NCI-H1694 treated with DMSO at 0.1 percent for 48 hours (cell line): ENCODE measurements around the gene AMBRA1.

Experiments
- DNase-seq: peaks from one replicate; lab custom pipeline; 2025; lab: John Stamatoyannopoulos, UW

AMBRA1 gene

GRCh38 chr11:46438211-46438610 is 155.6 kb downstream of the AMBRA1 start:
- peak; percentile 27 for DNase-seq

GRCh38 chr11:46437122-46437689 is 156.6 kb downstream of the AMBRA1 start:
- DNase-seq: no peak

- no peak for DNase-seq
Observed at GRCh38 chr11:46436113-46436512, 157.7 kb downstream of the AMBRA1 start.

- DNase-seq: peak; percentile 3
Observed at GRCh38 chr11:46435679-46436078, 158.1 kb downstream of the AMBRA1 start.

- no peak for DNase-seq
Observed at GRCh38 chr11:46431211-46431610, 162.6 kb downstream of the AMBRA1 start.

GRCh38 chr11:46429717-46430116 is 164.1 kb downstream of the AMBRA1 start:
- DNase-seq: no peak

GRCh38 chr11:46427364-46427763 is 166.5 kb downstream of the AMBRA1 start:
- DNase-seq: no peak

GRCh38 chr11:46426233-46426991 is 167.4 kb downstream of the AMBRA1 start:
- no peak for DNase-seq

GRCh38 chr11:46422588-46422987 is 171.2 kb downstream of the AMBRA1 start:
- DNase-seq: no peak

- DNase-seq: no peak
Observed at GRCh38 chr11:46421257-46421880, 172.5 kb downstream of the AMBRA1 start.

- no peak for DNase-seq
Observed at GRCh38 chr11:46420513-46420912, 173.3 kb downstream of the AMBRA1 start.

GRCh38 chr11:46418751-46419150 is 175.1 kb downstream of the AMBRA1 start:
- DNase-seq: no peak

GRCh38 chr11:46417711-46418110 is 176.1 kb downstream of the AMBRA1 start:
- DNase-seq: no peak

GRCh38 chr11:46414879-46415278 is 178.9 kb downstream of the AMBRA1 start:
- DNase-seq: no peak

GRCh38 chr11:46414466-46414796 is 179.4 kb downstream of the AMBRA1 start:
- DNase-seq: no peak

GRCh38 chr11:46413760-46414465 is 179.9 kb downstream of the AMBRA1 start:
- DNase-seq: no peak

GRCh38 chr11:46410021-46410420 is 183.8 kb downstream of the AMBRA1 start:
- no peak for DNase-seq

- no peak for DNase-seq
Observed at GRCh38 chr11:46408407-46408986, 185.3 kb downstream of the AMBRA1 start.

- no peak for DNase-seq
Observed at GRCh38 chr11:46407635-46408034, 186.2 kb downstream of the AMBRA1 start.

- no peak for DNase-seq
Observed at GRCh38 chr11:46404476-46405017, 189.3 kb downstream of the AMBRA1 start.

- DNase-seq: no peak
Observed at GRCh38 chr11:46402957-46403902, 190.6 kb downstream of the AMBRA1 start.
